KMS-11 (cell line): ENCODE measurements around the gene PYGL.

Experiments
- H2AFZ ChIP-seq: fragments of 200-600 bp; sonication (generic); 2 replicates; pipeline ENCODE4 v1.6.1; 2016; ENCODE audit warnings: antibody characterized with exemption, mixed run types, low read depth
- H3K27ac ChIP-seq: fragments of 200-600 bp; sonication (generic); 2 replicates; pipeline ENCODE4 v1.6.1; 2016; ENCODE audit warnings: mild to moderate bottlenecking, mixed run types
- H3K27me3 ChIP-seq: fragments of 200-600 bp; sonication (generic); 2 replicates; pipeline ENCODE4 v1.6.1; 2017; ENCODE audit warnings: mild to moderate bottlenecking, low read depth, mixed run types, moderate library complexity; ENCODE audit not compliant: insufficient read depth
- H3K36me3 ChIP-seq: fragments of 200-600 bp; sonication (generic); 2 replicates; pipeline ENCODE4 v1.6.1; 2017; ENCODE audit warnings: mild to moderate bottlenecking, mixed run types; ENCODE audit not compliant: insufficient read depth
- H3K4me1 ChIP-seq: fragments of 200-600 bp; sonication (generic); 2 replicates; pipeline ENCODE4 v1.6.1; 2016; ENCODE audit warnings: mild to moderate bottlenecking, low read depth, mixed run types; ENCODE audit not compliant: poor library complexity, severe bottlenecking
- H3K4me2 ChIP-seq: fragments of 200-600 bp; sonication (generic); 2 replicates; pipeline ENCODE4 v1.7.0; 2016; ENCODE audit warnings: mild to moderate bottlenecking, mixed run types
- H3K4me3 ChIP-seq: fragments of 200-600 bp; sonication (generic); IDR thresholded peaks from 2 replicates; pipeline ENCODE4 v1.6.1; 2017; ENCODE audit warnings: low read depth, low read length, mixed read lengths; ENCODE audit not compliant: insufficient read depth
- H3K79me2 ChIP-seq: fragments of 200-600 bp; sonication (generic); 2 replicates; pipeline ENCODE4 v1.6.1; 2016; ENCODE audit warnings: low read depth, mixed run types; ENCODE audit not compliant: insufficient read depth
- H3K9ac ChIP-seq: fragments of 200-600 bp; sonication (generic); 2 replicates; pipeline ENCODE4 v1.6.1; 2016; ENCODE audit warnings: mild to moderate bottlenecking, mixed run types
- H4K20me1 ChIP-seq: fragments of 200-600 bp; sonication (generic); 2 replicates; pipeline ENCODE4 v1.6.1; 2016; ENCODE audit warnings: mild to moderate bottlenecking, mixed run types; ENCODE audit not compliant: insufficient read depth
- CTCF ChIP-seq: fragments of 200-600 bp; sonication (generic); conservative IDR thresholded peaks from 2 replicates; pipeline ENCODE4 v1.6.1; 2017; ENCODE audit warnings: low read depth, mild to moderate bottlenecking, antibody characterized with exemption, low read length, moderate library complexity, mixed read lengths

PYGL gene

DNA sequence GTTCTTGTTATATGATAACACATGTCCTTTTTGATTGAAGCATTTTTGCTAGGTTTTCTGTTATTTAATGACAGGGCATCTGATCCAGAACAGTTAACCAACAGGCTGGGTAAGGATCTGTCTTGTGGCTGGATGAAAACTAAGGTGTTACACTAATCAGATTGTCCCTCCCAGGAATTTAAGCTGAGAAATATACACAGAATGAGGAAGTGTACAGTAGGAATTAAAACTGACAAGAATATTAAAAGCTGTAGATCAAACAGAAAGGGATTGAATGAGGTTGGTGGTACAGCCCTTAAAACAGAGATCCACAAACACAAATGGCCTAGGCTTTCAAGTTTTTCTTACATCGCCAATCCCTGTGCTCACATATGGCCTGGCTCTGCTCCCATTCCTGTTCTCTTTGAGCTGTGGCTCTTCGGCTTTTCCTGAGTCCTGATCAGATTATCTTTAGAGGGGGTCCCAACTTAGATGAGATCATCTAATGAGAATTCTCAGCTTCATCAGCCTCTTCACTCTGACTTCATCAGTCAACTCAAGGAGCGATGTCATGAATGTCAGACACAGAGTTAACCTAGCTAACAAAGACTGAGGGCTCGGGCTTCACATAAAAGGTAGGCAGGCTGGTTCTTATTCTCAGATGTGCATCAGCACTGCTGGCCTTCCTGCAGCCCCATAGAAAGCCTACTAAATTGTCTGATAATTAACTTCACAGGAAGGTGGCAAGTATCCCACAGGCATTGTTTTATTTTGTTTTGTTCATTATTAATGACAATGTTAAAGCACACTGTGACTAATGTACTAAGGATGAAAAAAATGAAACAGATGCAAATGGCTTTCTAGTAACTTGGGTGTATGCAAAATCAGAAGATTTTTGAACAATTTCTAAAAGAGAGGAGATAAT is 11.4 kb downstream of the PYGL start:
- H3K79me2 ChIP-seq: no peaks in the 10 kb centered on the region
- no peaks in the 10 kb centered on the region for H4K20me1 ChIP-seq
- no peaks in the 10 kb centered on the region for H3K27me3 ChIP-seq
- H3K4me3 ChIP-seq: no peak overlapping the region
- no peak overlapping the region for H3K4me2 ChIP-seq
- no peak overlapping the region for H3K9ac ChIP-seq
- H2AFZ ChIP-seq: no peak overlapping the region
- TF ChIP-seq CTCF: no peak
- H3K27ac ChIP-seq: no peak overlapping the region
- H3K36me3 ChIP-seq: no peaks in the 10 kb centered on the region
- H3K4me1 ChIP-seq: no peaks in the 10 kb centered on the region

DNA sequence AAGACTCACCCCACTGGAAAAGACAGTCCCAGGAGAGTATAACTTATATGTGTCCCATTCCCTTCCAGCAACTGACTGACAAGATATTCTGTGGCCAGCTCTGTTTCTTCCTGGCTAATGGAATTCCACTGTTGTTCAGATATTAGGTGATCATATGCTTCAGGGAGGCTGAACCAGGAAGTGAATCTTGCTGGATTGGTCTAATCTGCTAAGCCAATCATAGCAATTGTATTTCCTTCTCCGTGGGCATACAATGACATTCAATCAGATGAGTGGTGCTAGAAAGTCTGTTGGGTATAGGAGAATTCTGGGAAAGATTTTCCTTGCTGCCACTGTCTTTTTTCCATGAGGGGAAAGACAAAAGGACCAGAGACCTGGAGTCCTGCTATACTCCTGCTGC is 12.1 kb downstream of the PYGL start:
- Histone ChIP-seq H3K36me3 (no peaks in the 10 kb centered on the region), H3K27me3 (no peaks in the 10 kb centered on the region), H2AFZ (no peak overlapping the region)

DNA sequence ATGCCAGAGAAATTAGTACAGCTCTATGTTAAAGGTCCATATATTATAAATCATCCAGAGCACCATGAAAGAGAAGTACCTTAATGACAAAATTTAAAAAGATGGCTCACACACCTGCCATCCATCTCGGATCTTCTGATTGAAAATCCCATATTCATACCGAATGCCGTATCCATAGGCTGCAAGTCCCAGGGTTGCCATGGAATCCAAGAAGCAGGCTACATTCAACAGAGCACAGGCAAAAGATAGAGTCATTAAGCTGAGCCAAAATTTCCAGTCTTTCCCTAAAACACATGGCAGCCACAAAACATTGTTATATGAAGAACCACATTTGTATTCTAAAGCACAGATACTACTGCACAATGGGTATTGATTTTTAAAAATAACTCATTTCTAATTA is 12.7 kb downstream of the PYGL start:
- no peak for TF ChIP-seq CTCF
- Histone ChIP-seq H3K4me3 (no peak overlapping the region), H3K9ac (no peak overlapping the region), H3K79me2 (no peaks in the 10 kb centered on the region), H2AFZ (no peak overlapping the region), H4K20me1 (no peaks in the 10 kb centered on the region), H3K4me2 (no peak overlapping the region), H3K27ac (no peak overlapping the region), H3K36me3 (no peaks in the 10 kb centered on the region), H3K4me1 (no peaks in the 10 kb centered on the region), H3K27me3 (no peaks in the 10 kb centered on the region)

More for the DNA sequence above, 12.1 kb downstream of the PYGL start:
- H3K27ac ChIP-seq: no peak overlapping the region
- no peak overlapping the region for H3K4me2 ChIP-seq
- no peak overlapping the region for H3K4me3 ChIP-seq
- no peaks in the 10 kb centered on the region for H4K20me1 ChIP-seq
- H3K4me1 ChIP-seq: no peaks in the 10 kb centered on the region
- no peak for TF ChIP-seq CTCF
- no peaks in the 10 kb centered on the region for H3K79me2 ChIP-seq
- no peak overlapping the region for H3K9ac ChIP-seq

DNA sequence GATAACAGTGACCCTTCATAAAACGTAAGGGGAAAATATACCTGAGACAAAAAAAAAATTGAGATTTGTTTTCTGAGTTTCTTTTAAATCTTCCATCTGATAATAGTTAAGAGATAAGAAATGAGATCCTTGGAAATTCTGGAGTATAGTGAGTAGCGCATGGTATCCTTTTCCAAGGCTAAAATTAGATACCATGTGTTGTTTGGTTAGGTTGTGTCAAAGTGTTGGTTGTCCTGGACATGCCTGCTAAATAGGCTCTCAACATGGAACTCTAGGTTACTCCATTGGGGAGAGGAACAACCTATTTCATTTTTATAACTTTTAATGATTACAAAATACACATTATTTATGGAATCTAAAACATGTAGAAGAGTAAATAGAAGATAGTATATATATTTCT is 14.8 kb downstream of the PYGL start:
- H3K36me3 ChIP-seq: no peaks in the 10 kb centered on the region
- no peak overlapping the region for H3K27ac ChIP-seq
- H3K4me1 ChIP-seq: no peaks in the 10 kb centered on the region
- H3K9ac ChIP-seq: no peak overlapping the region
- no peak for TF ChIP-seq CTCF
- no peak overlapping the region for H3K4me2 ChIP-seq
- H2AFZ ChIP-seq: no peak overlapping the region
- H4K20me1 ChIP-seq: no peaks in the 10 kb centered on the region
- H3K79me2 ChIP-seq: no peaks in the 10 kb centered on the region
- H3K27me3 ChIP-seq: no peaks in the 10 kb centered on the region
- no peak overlapping the region for H3K4me3 ChIP-seq
